ENCODE data around the gene AMZ1. TPM values are rescaled to one million over a fixed set of nuclear protein-coding genes. Genes with fewer than 3 reads are reported as not detected.
A peak's percentile ranks its signal among the peaks of the same experiment; 100 is the strongest.

Gene AMZ1
- total and polyA plus RNA-seq, 10 of the 15 experiments (the other 5 are each of a cell fraction or from before 2014, with no cell fraction given) = 0.02 to 2.0 (median 0.69) TPM

DNA sequence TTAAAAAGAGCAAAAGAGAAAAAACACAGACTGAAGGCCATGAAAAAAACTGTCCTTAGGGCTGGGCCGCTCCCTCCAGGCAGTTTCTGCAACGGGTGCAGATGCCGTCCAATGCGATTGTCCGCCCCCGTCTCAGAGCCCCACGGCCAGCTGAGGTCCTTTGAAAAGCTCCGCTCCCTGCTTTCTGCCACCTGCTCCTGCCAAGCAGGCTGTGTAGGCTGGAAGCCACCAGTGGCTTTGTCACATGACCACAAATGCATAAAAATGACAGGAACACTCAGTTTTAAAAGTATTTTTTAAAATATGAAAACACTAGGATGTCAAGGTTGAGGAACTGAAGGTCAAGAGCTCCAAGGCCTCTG is 71.7 kb downstream of the AMZ1 start:
- Histone ChIP-seq H3K36me3 (ENCODE audit: control insufficient read depth in 2 of 2, insufficient read depth in 2 of 2, low read length in 1 of 2) (peaks cover 0 to 4% of the 10 kb centered on the region in 2 experiments; a peak in 2 of 4 replicates), H3K4me1 (ENCODE audit: control insufficient read depth, insufficient read depth, low read length) (peaks cover 33% of the 10 kb centered on the region), H3K4me2 (ENCODE audit: control insufficient read depth, insufficient read depth) (no peak overlapping the region; the same call in 1 of the 2 replicates), H3K79me2 (ENCODE audit: control insufficient read depth, insufficient read depth, low read length) (peaks cover 2% of the 10 kb centered on the region), H3K27me3 (replicated peaks in 1 of 2; ENCODE audit: control insufficient read depth in 2 of 2, insufficient read depth in 2 of 2, low read length in 1 of 2) (no peaks in the 10 kb centered on the region), H3K4me3 (no peak overlapping the region), H3K9ac (ENCODE audit: control insufficient read depth, insufficient read depth, low read length) (no peak overlapping the region), H3K9me3 (replicated peaks; ENCODE audit: control insufficient read depth, insufficient read depth, low read length) (no peaks in the 10 kb centered on the region; the same call in 2 of the 3 replicates), H3K27ac (ENCODE audit: control insufficient read depth, insufficient read depth) (peak overlapping the region; percentile 43; the same call in 1 of the 2 replicates), H2AFZ (ENCODE audit: control insufficient read depth, low read depth, low read length) (no peak overlapping the region), H4K20me1 (ENCODE audit: control insufficient read depth, insufficient read depth) (no peaks in the 10 kb centered on the region)
- 97% methylated on average over 8 of the region's 8 CpGs for WGBS (ENCODE audit: insufficient coverage, insufficient replicate concordance, low lambda C conversion rate, missing lambda C conversion rate)
- ATAC-seq = no peak
- in situ Hi-C loops (cut with MboI) = no loop called here
- ChIA-PET SMC1A (ENCODE audit: uncharacterized antibody, unreplicated experiment) (interaction anchor here (0.6 to 5.3 kb wide), 8 partner anchors 9 to 629 kb away, joined by 3 to 31 read pairs (median 12); no protein-coding TSS in a partner anchor), POLR2A (interaction anchor here (2.6 kb wide), 1 partner anchor 61 kb away, joined by 11 read pairs; no protein-coding TSS in a partner anchor), CTCF (interaction anchor here (0.8 to 5.6 kb wide), 7 partner anchors 10 to 50 kb away, joined by 3 to 33 read pairs (median 6); no protein-coding TSS in a partner anchor), RAD21 (ENCODE audit: unreplicated experiment) (interaction anchor here (1.3 to 2.1 kb wide), 3 partner anchors 26 to 60 kb away, joined by 4 to 9 read pairs (median 5); no protein-coding TSS in a partner anchor)
- no peak for FAIRE-seq
- intact Hi-C loops (cut with micrococcal nuclease; ENCODE audit: unreplicated experiment) = loop anchor here (2.0 to 5.0 kb wide), 3 partner anchors 63 to 103 kb away; partner anchors contain the start of gene GNA12
- BruUV-seq (replicated peaks) = no TSS peak
- no peak for DNase-seq (ENCODE audit: low read depth, low spot score)
- no peak for TF ChIP-seq EZH2 (IDR thresholded peaks at IDR 0.05; ENCODE audit: borderline replicate concordance, control insufficient read depth, low read depth, low read length)
- TF ChIP-seq, protein P1, sequence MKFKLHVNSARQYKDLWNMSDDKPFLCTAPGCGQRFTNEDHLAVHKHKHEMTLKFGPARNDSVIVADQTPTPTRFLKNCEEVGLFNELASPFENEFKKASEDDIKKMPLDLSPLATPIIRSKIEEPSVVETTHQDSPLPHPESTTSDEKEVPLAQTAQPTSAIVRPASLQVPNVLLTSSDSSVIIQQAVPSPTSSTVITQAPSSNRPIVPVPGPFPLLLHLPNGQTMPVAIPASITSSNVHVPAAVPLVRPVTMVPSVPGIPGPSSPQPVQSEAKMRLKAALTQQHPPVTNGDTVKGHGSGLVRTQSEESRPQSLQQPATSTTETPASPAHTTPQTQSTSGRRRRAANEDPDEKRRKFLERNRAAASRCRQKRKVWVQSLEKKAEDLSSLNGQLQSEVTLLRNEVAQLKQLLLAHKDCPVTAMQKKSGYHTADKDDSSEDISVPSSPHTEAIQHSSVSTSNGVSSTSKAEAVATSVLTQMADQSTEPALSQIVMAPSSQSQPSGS (IDR thresholded peaks at IDR 0.05; ENCODE audit: low read length) = no peak
- no peak for TF ChIP-seq KAT2A (conservative IDR thresholded peaks at IDR 0.05; ENCODE audit: control insufficient read depth, low read depth, low read length)
- TF ChIP-seq, protein P2, sequence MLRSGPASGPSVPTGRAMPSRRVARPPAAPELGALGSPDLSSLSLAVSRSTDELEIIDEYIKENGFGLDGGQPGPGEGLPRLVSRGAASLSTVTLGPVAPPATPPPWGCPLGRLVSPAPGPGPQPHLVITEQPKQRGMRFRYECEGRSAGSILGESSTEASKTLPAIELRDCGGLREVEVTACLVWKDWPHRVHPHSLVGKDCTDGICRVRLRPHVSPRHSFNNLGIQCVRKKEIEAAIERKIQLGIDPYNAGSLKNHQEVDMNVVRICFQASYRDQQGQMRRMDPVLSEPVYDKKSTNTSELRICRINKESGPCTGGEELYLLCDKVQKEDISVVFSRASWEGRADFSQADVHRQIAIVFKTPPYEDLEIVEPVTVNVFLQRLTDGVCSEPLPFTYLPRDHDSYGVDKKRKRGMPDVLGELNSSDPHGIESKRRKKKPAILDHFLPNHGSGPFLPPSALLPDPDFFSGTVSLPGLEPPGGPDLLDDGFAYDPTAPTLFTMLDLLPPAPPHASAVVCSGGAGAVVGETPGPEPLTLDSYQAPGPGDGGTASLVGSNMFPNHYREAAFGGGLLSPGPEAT (IDR thresholded peaks at IDR 0.05; ENCODE audit: low read depth) = no peak
- no peak for TF ChIP-seq NFYA (IDR thresholded peaks at IDR 0.05; ENCODE audit: borderline replicate concordance, low read depth, low read length)
- TF ChIP-seq CEBPB (IDR thresholded peaks at IDR 0.05; ENCODE audit: borderline replicate concordance in 1 of 2, low read depth in 2 of 2, low read length in 2 of 2) = no peak
- TF ChIP-seq, protein P3, sequence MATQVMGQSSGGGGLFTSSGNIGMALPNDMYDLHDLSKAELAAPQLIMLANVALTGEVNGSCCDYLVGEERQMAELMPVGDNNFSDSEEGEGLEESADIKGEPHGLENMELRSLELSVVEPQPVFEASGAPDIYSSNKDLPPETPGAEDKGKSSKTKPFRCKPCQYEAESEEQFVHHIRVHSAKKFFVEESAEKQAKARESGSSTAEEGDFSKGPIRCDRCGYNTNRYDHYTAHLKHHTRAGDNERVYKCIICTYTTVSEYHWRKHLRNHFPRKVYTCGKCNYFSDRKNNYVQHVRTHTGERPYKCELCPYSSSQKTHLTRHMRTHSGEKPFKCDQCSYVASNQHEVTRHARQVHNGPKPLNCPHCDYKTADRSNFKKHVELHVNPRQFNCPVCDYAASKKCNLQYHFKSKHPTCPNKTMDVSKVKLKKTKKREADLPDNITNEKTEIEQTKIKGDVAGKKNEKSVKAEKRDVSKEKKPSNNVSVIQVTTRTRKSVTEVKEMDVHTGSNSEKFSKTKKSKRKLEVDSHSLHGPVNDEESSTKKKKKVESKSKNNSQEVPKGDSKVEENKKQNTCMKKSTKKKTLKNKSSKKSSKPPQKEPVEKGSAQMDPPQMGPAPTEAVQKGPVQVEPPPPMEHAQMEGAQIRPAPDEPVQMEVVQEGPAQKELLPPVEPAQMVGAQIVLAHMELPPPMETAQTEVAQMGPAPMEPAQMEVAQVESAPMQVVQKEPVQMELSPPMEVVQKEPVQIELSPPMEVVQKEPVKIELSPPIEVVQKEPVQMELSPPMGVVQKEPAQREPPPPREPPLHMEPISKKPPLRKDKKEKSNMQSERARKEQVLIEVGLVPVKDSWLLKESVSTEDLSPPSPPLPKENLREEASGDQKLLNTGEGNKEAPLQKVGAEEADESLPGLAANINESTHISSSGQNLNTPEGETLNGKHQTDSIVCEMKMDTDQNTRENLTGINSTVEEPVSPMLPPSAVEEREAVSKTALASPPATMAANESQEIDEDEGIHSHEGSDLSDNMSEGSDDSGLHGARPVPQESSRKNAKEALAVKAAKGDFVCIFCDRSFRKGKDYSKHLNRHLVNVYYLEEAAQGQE (IDR thresholded peaks at IDR 0.05; ENCODE audit: low read depth, low read length) = no peak
- no peak for TF ChIP-seq SMAD1 (IDR thresholded peaks at IDR 0.05; ENCODE audit: low read depth, partially characterized antibody)
- TF ChIP-seq, protein P4, sequence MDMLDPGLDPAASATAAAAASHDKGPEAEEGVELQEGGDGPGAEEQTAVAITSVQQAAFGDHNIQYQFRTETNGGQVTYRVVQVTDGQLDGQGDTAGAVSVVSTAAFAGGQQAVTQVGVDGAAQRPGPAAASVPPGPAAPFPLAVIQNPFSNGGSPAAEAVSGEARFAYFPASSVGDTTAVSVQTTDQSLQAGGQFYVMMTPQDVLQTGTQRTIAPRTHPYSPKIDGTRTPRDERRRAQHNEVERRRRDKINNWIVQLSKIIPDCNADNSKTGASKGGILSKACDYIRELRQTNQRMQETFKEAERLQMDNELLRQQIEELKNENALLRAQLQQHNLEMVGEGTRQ (IDR thresholded peaks at IDR 0.05; ENCODE audit: borderline replicate concordance, low read depth, low read length) = no peak
- TF ChIP-seq, protein P5, sequence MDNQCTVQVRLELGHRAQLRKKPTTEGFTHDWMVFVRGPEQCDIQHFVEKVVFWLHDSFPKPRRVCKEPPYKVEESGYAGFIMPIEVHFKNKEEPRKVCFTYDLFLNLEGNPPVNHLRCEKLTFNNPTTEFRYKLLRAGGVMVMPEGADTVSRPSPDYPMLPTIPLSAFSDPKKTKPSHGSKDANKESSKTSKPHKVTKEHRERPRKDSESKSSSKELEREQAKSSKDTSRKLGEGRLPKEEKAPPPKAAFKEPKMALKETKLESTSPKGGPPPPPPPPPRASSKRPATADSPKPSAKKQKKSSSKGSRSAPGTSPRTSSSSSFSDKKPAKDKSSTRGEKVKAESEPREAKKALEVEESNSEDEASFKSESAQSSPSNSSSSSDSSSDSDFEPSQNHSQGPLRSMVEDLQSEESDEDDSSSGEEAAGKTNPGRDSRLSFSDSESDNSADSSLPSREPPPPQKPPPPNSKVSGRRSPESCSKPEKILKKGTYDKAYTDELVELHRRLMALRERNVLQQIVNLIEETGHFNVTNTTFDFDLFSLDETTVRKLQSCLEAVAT (IDR thresholded peaks at IDR 0.05) = no peak
- TF ChIP-seq NR2C1 (IDR thresholded peaks at IDR 0.05) = no peak
- TF ChIP-seq ATF7 (IDR thresholded peaks at IDR 0.05; ENCODE audit: low read depth) = no peak
- TF ChIP-seq, protein P6, sequence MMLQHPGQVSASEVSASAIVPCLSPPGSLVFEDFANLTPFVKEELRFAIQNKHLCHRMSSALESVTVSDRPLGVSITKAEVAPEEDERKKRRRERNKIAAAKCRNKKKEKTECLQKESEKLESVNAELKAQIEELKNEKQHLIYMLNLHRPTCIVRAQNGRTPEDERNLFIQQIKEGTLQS (IDR thresholded peaks at IDR 0.05; ENCODE audit: borderline replicate concordance, extremely low read depth, low read depth, low read length) = no peak

Data from GM12878 (cell line).